ENCODE data around the gene LIPT1. TPM values are rescaled to one million over a fixed set of nuclear protein-coding genes. Genes with fewer than 3 reads are reported as not detected.
"Not testable (repeated sequence)": the region's sequence is repeated elsewhere in the genome, so short reads cannot be mapped to it uniquely, and the experiment has no call there.

LIPT1 gene
- total RNA-seq, 1 donor: 6.5 TPM

DNA sequence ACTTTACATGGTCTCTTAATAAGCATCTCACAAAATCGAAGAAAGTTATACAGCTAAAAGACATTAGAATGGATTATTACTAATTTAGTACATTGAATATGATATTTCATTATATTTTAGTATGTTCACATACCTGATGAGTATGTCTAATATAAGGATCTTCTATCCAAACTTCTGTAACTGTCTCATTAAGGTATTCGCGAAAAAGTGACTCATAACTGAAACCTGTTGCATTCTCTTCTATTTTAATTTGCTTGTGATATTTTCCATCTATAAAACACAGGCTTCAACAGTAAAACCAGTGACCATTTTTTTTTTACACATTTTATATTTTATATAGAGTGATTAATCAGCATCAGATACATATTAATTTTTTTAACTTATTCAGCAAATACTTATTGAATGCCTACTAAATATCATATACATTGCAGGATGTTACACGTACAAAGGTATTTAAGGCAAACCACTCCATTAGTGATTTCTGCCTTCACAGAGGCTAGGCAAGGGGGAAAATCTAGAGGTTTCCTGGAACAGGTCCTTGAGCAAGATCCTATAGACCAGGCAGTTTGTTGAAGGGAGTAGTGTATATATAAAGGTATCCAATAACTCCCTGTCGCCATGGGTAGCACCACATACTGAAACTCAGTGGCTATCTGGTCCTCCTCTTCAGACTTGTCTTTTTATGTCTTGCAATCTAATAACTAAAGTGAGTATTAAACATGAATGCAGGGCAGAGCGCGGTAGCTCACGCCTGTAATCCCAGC lies 16.8 kb downstream of the LIPT1 start:
- DNase-seq (ENCODE audit: low read depth in 2 of 3, low spot score in 2 of 3): no peak

DNA sequence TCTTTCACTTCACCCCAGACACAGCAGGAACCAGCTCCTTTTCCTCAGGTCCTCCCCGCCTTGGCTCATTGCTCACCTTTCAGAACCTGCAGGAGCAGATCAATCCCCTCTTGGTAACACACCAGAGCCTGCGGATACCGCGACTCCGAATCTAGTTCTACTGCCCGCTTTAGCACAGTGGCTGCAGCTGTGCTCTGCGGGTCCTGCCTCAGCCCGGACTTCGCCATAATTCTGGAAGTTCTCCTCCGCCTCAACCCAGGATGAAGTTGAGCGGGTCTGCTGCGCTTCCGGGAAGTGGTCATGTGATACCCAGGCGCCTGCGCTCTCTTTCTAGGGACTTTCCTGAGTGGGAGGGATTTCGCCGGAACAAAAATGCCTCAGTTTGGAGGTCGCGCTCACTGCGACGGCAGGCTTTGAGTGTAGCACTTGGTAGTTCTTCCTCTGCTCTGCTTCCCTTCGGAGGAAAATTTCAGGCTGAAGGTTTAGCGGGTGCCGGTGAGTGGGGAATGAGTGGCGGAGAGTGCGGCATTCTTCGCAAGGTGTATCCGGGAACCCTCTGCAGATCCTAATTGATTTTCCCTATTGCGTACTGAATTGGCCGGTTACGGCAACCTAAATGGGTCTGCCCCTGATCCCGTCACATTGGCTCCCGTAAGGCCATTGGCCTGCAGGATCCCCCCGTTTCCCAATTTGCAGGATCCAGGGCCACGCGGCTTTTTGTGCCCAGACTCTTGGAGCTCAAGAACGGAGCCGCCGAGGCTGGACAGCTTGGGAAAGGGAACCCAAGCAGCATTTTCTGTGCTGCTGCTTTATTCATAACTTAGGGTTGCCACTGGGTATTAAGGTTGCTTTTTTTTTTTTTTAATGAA lies 26.2 kb downstream of the LIPT1 start, which contains the start of the genes MITD1 and MRPL30:
MITD1 (minus strand) TSS at position 304 of the 869 bp plus-strand sequence; CDS start at position 227, 77 bp downstream.
MRPL30 (plus strand) TSS at position 430 of the 869 bp plus-strand sequence. CDS start 5,020 bp downstream, outside the sequence.
- peak; percentile 87 to 96 (median 95) for DNase-seq (ENCODE audit: low read depth in 2 of 3, low spot score in 2 of 3)

DNA sequence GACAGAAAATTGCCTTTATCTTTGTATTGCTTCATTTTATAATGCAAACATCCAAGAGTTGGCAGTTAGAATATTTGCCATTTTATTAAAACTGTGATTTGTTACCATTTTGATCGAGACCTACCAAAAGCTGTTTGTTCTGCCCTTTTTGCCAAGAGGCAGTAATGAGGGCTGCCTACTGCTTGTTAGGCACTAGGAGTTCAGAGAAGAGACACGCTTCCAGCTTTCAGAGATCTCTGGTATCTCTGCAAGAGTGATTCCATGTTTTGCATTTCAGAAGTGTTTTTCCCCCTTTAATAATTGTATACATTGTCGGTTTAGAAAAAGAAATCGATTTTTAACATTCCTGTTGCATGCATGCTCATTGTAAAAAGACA lies 26.8 kb downstream of the LIPT1 start:
- peak in 1 of 3 donors; percentile 21 for DNase-seq (ENCODE audit: low read depth in 2 of 3, low spot score in 2 of 3)

DNA sequence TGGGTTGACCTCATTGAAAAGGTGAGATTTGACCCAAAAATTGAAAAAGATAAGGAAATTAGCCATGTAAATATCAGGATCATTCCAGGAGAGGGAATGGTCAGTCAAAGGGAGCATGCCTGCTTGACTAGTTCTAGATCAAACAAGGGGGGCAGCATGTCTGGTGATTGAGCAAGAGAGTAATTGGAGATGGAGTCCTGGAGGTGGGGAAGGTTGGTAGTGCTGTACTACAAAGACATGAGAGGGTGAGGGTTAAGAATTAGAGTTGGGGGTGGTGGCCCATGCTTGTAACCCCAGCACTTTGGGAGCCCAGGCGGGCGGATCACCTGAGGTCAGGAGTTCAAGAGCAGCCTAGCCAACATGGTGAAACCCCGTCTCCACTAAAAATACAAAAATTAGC lies 28.3 kb downstream of the LIPT1 start:
- DNase-seq (ENCODE audit: low read depth in 2 of 3, low spot score in 2 of 3): no peak

DNA sequence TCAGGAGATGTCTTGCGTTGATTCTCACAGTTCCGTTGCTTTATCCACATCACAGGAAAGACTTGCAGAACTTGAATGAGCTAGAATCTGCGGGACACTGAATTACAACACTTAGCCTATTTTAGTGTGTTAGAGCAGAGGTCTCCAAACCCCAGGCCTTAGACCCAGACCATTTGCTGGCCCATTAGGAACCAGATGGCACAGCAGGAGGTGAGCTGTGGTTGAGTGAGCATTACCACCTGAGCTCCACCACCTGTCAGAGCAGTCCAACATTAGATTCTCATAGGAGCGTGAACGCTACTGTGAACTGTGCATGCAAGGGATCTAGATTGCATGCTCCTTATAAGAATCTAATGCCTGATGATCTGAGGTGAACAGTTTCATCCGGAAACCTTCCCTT lies 30.0 kb downstream of the LIPT1 start:
- DNase-seq (ENCODE audit: low read depth in 2 of 3, low spot score in 2 of 3): no peak

DNA sequence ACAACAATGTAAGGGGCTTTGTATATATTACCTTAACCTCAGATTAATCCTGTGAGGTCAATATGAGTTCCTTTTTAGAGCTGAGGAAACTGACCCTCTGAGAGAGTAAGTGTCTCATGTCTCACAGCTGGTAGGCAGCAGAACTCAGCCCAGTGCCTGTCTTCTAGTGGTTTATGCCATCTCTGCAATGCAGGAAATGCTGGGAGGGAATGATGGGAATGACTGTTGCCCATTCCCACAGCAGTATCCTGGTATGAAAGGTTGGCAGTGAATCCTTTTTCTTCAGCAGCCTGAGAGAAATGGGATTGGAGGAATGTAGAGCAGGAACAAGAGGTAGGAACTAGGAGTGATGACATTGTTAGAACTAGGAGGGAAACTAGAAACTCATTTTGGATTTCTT lies 32.2 kb downstream of the LIPT1 start:
- no peak for DNase-seq (ENCODE audit: low read depth in 2 of 3, low spot score in 2 of 3)

DNA sequence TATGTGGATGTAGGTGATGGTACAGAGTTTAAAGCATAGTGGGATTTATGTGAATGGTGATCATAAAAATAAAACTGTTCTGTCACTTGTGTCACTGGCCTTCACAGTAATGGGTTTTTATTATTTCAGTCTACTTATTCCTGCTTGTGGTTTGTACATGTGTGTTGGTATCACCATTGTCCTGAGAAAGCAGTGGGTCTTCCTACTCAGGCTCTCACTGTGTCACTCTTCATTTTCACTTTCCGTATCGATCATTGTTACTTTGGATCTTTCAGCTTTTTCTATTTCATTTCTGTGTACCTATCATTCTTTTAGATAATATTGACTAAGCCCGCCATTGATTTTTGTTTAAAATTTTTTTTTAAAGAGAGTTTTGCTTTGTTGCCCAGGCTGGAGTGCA lies 33.6 kb downstream of the LIPT1 start:
- DNase-seq (ENCODE audit: low read depth in 2 of 3, low spot score in 2 of 3): no peak

DNA sequence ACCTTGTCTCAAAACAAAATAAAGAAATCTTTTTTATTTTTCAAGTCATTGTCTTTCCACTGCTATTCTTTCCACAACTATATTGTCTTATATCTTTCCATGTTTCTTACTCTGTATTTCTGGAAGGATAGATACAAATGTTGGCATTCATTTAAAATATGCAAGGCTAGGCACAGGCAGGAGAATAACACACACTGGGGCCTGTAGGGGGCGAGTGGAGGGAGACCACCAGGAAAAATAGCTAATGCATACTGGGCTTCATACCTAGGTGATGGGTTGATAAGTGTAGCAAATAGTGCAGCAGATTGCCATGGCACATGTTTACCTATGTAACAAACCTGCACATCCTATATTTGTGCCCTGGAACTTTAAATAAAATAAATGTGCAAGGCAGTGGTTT lies 35.8 kb downstream of the LIPT1 start:
- no peak for DNase-seq (ENCODE audit: low read depth in 2 of 3, low spot score in 2 of 3)

DNA sequence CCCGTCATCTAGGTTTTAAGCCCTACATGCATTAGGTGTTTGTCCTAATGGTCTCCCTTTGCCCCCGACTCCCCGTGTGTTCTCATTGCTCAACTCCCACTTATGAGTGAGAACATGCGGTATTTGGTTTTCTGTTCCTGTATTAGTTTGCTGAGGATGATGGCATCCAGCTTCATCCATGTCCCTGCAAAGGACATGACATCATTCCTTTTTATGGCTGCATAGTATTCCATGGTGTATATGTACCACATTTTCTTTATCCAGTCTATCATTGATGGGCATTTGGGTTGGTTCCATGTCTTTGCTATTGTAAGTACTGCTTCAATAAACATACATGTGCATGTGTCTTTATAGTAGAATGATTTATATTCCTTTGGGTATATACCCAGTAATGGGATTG lies 37.6 kb downstream of the LIPT1 start:
- DNase-seq (ENCODE audit: low read depth in 2 of 3, low spot score in 2 of 3): not testable (repeated sequence)

DNA sequence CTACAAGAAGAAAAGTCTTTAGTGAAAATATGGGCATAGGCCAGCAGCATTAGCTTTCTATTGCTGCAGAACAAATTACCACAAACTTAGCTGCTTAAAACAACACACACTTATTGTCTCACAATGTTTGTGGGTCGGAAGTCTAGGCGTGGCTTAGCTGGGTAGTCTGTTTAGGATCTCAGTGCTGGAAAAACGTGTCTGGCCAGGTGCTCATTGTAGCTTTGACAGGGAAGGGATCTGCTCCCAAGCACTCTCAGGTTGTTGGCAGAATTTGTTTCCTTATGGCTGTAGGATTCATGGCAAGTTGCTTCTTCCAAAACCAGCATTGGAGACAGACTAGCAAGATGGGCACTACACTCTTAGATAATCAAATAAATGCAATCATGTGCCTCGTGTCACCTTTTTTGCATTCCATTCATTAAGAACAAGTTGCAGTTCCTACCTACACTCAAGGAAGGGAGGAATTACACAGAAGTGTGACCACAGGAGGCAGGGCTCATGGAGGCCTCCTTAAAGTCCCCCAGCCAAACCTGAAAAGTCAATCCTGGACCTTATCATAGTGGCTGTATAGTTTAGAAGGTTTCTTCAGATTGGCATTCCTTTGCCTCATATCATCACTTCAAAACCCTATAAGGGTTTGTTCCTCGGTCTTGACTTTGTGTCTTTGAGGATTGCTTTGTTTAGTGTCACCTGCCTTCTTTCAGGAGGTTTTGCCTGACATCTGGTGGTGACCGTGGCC lies 43.5 kb downstream of the LIPT1 start:
- DNase-seq (ENCODE audit: low read depth in 2 of 3, low spot score in 2 of 3): no peak

DNA sequence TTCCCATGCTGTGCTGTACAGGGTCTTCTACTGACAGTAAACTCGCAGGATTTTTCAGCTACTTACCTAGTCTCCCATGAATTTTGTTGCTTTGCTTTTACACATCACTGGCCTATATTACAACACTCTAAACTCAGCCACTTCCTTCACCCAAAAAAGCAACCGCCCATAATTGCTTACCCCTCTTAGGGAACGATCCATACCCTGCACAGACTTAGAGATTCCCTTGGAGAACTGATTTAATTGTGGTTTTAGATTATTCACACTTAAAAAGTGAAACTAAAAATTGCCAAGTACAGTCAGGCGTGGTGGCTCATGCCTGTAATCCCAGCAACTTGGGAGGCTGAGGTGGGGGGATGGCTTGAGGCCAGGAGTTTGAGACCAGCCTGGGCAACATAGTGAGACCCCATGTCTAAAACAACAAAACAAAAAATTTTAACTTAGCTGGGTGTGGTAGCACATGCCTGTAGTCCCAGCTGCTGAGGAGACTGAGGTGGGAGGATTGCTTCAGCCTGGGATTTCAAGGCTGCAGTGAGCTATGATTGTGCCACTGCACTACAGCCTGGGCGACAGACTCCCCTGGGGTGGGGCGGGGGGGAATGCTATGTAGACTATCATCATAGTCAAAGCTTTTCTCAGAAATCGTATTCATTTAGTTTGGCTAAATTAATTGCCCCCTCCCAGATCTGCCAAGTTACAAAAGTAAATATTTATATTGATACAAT lies 45.5 kb downstream of the LIPT1 start:
- no peak for DNase-seq (ENCODE audit: low read depth in 2 of 3, low spot score in 2 of 3)

DNA sequence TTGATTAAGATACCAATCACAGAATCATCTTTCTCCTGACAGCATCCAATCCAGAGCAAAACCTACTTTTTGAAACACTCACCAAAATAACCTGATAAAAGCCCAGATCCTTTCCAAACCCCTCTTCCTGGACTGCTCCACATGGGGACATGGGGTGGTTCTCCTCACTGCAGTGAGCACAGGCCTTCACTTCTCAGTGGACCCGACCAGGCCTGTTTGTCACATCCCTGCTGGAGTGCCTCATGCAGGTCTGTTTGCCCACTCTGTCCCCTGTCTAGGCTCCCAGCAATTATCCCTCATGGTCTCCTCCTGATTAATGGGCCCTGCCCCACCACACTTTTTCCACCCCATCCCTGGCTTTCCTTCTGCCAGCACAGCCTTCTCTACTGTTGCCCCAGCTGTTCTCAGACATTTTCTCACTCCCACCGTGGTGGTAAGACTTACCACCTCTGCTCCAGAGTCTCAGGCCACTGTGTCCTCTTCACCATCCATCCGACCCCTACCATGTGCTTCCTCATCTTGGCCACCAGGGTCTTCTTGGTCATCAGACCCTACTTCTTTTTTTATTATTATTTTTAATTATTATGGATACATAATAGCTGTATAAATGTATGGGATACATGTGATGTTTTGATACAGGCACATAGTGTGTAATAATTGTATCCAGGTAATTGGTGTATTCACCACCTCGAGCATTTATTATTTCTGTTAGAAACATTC lies 47.4 kb downstream of the LIPT1 start:
- DNase-seq (ENCODE audit: low read depth in 2 of 3, low spot score in 2 of 3): no peak

DNA sequence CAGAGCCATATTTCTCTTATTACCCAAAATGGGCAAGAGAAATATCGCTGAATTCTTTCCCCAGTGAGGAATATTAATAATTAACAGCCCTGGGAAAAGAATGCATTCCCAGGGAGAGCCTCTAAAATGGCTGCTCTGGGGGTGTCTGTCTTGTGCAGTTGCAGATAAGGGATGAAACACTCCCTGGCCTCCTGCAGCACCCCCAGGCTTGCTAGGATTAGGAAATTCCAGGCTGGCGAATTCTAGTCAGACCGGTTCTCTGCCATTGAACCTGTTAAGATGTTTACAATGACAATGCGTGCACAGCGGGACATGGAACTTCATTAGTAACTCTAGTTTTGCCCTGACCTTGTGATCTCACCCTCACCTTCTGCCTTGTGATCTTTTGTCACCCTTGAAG lies 50.7 kb downstream of the LIPT1 start:
- DNase-seq (ENCODE audit: low read depth in 2 of 3, low spot score in 2 of 3): no peak

Small RNA genes within 50 kb of the gene (small RNA-seq; reads per million reads assigned to genes)
- not detected for gene AC092587.1

Other genes starting within 250 kb of the LIPT1 start
- gene CRACDL, start 218.7 kb upstream of the LIPT1 start, total RNA-seq: 1.6 TPM
- 1.6 TPM for gene C2orf15, start 13.3 kb upstream of the LIPT1 start, total RNA-seq
- gene TSGA10, start within 50 bp of the LIPT1 start, total RNA-seq: 2.7 TPM
- gene MITD1, start 26.1 kb downstream of the LIPT1 start, total RNA-seq: 7.3 TPM
- gene MRPL30, start 26.2 kb downstream of the LIPT1 start, total RNA-seq: 15.9 TPM
- not detected for gene LYG2, start 100.7 kb downstream of the LIPT1 start, total RNA-seq
- gene LYG1, start 146.2 kb downstream of the LIPT1 start, total RNA-seq: not detected
- 16.2 TPM for gene TXNDC9, start 181.4 kb downstream of the LIPT1 start, total RNA-seq
- gene EIF5B, start 182.4 kb downstream of the LIPT1 start, total RNA-seq: 10.2 TPM

All from hematopoietic multipotent progenitor cell (in vitro differentiated cells).